Measurements from ENCODE around the gene TRAPPC1.

DNA sequence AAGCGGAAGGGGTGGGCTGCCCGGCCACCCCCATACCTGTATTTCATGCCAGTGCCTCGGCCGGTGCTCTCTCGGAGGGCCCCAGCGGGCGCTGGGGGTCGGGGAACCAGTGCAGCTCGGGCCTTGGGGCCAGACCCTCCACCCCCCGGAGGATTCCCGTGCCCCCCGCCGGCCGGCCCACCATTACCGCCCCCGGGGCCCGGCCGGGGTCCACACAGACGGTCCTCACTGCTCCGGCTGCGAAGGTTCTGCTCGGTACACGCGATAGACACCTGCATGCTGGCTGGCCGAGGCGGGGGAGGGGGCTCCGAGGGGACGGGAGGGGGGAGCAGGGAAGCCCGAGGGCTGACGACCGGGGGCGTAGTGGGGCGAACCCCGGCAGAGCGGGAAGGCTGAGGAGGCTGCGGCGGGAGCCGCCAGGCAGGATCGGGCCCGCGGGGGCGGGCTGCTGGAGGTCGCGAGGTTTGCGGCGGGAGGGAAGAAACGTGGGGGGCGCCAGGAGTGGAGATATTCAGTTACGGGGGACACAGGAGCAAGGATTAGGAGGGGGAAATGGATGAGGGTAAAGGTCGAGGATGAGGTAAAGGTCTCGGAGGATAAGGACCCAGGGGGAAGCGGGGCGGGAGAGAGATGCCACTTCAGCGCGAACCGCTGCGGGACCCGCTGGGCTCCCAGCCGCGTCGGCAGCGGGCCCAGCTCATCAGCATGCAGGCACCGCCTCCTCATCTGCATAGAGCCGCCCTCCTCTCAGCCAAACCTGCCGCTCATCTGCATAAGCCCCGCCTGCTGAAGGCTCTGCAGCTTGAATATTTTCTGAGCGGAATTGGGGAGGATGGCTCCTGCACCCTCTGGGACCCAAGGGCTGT, 2.4 kb downstream of the TRAPPC1 start, which contains the start of gene KCNAB3:
- TF ChIP-seq EZH2 (IDR thresholded peaks at IDR 0.05; ENCODE audit: insufficient read depth, poor library complexity, severe bottlenecking): no peak
- TF ChIP-seq EZH2phosphoT487 (IDR thresholded peaks at IDR 0.05; ENCODE audit: insufficient read depth, low read depth): no peak

Data from GM23248 (cell line).